HUES64 (cell line): ENCODE measurements around the gene SLC4A2. TPM values are rescaled to one million over a fixed set of nuclear protein-coding genes. Genes with fewer than 3 reads are reported as not detected.
A peak's percentile ranks its signal among the peaks of the same experiment; 100 is the strongest.
"Not testable (repeated sequence)": the region's sequence is repeated elsewhere in the genome, so short reads cannot be mapped to it uniquely, and the experiment has no call there.

Experiments
- H3K27ac ChIP-seq: 2 replicates; pipeline ENCODE4 v1.7.0; 2013; ENCODE audit warnings: low read depth, low read length, inconsistent platforms
- H3K27me3 ChIP-seq: 2 replicates; pipeline ENCODE4 v1.6.1; 2013; ENCODE audit warnings: mild to moderate bottlenecking, low read length; ENCODE audit not compliant: insufficient read depth
- H3K36me3 ChIP-seq: 2 replicates; pipeline ENCODE4 v1.6.1; 2013; ENCODE audit warnings: mild to moderate bottlenecking, low read length; ENCODE audit not compliant: insufficient read depth
- H3K4me1 ChIP-seq: 2 replicates; pipeline ENCODE4 v1.6.1; 2013; ENCODE audit warnings: mild to moderate bottlenecking, low read length, moderate library complexity; ENCODE audit not compliant: insufficient read depth
- H3K4me3 ChIP-seq: 2 replicates; pipeline ENCODE4 v1.5.1; 2013; ENCODE audit warnings: mild to moderate bottlenecking, low read length, moderate library complexity
- H3K9ac ChIP-seq: 2 replicates; pipeline ENCODE4 v1.6.1; 2013; ENCODE audit warnings: mild to moderate bottlenecking, low read depth, low read length
- H3K9me3 ChIP-seq: 2 replicates; pipeline ENCODE4 v1.6.1; 2013; ENCODE audit warnings: low read depth, low read length; ENCODE audit not compliant: insufficient read depth
- WGBS: fragments of 150-250, 120-280 bp; methylation state at CpG from one replicate; pipeline ENCODE4 v1.1.7; 2013; ENCODE audit warnings: missing lambda C conversion rate; 5-methylcytosine and 5-hydroxymethylcytosine counted together
- polyA plus RNA-seq, 2 experiments: library from polyadenylated mRNA; stranded (reverse); fragments of 50-300 nt; gene quantifications; one replicate each; pipeline ENCODE4 v1.2.3, GENCODE V29; 2013

Gene SLC4A2, protein sequence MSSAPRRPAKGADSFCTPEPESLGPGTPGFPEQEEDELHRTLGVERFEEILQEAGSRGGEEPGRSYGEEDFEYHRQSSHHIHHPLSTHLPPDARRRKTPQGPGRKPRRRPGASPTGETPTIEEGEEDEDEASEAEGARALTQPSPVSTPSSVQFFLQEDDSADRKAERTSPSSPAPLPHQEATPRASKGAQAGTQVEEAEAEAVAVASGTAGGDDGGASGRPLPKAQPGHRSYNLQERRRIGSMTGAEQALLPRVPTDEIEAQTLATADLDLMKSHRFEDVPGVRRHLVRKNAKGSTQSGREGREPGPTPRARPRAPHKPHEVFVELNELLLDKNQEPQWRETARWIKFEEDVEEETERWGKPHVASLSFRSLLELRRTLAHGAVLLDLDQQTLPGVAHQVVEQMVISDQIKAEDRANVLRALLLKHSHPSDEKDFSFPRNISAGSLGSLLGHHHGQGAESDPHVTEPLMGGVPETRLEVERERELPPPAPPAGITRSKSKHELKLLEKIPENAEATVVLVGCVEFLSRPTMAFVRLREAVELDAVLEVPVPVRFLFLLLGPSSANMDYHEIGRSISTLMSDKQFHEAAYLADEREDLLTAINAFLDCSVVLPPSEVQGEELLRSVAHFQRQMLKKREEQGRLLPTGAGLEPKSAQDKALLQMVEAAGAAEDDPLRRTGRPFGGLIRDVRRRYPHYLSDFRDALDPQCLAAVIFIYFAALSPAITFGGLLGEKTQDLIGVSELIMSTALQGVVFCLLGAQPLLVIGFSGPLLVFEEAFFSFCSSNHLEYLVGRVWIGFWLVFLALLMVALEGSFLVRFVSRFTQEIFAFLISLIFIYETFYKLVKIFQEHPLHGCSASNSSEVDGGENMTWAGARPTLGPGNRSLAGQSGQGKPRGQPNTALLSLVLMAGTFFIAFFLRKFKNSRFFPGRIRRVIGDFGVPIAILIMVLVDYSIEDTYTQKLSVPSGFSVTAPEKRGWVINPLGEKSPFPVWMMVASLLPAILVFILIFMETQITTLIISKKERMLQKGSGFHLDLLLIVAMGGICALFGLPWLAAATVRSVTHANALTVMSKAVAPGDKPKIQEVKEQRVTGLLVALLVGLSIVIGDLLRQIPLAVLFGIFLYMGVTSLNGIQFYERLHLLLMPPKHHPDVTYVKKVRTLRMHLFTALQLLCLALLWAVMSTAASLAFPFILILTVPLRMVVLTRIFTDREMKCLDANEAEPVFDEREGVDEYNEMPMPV
- polyA plus RNA-seq (2013, experiment 1 of 2) = 57.5 TPM
- 49.5 TPM for polyA plus RNA-seq (2013, experiment 2 of 2)

DNA sequence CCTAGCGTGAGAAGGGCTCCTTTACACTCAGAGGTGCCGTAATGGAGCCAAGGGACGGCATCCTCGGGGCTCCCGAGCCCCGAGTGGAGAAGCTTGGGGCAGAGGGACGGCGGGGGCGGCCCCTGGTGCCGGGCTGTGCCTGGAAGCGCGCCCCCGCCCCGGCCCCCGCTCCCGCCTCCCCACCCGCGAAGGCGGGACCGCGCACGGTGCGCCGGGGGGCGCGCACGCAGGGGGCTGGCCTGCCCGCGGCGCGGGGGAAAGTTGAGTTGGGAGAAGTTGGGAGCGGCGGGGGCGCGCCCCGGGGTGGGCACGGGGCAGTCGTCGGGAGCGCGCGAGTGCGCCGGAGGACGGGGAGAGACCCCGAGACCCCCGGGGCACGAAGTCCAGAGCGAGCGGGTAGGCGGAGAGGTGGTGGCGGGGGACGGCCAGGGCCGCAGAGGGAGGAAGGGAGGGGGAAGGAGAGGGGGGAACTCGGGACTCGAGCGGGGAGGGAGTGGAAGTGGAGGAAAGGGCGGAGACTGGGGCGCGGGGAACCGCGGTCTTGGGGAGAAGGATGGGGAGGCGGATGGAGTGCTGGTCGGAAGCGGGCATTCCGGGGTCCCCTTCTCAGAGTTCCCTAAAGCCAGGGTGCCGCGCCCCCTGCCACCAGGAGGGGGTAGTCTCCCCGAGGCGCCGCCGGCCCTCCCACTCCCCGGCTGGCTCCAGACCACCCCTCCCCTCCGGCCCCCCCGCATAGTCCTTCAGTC is at the start of gene SLC4A2:
SLC4A2 (plus strand) TSS at position 223 of the 746 bp plus-strand sequence. CDS start 2,399 bp downstream, outside the sequence.
- peak within 1 kb of the TSS; percentile 85 for H3K27ac ChIP-seq
- under 1% methylated on average over 75 of the region's 75 CpGs for WGBS
- H3K4me1 ChIP-seq = peaks cover 35% of the 10 kb centered on the region

DNA sequence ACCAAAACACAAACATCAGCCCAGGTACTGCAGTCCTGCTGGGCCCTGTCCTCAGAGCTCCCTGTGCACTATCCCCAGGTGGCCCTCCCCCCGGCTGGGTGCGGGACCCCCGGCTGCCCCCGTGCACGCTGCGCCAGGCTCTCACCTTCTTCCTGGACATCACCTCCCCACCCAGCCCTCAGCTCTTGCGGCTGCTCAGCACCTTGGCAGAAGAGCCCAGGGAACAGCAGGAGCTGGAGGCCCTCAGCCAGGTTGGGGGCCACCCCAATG is 49.4 kb upstream of the SLC4A2 start:
- no peaks in the 10 kb centered on the region for H3K36me3 ChIP-seq
- 39% methylated on average over 7 of the region's 7 CpGs for WGBS
- H3K4me3 ChIP-seq = 0 out of 2 replicates have a peak overlapping the region, but pooled peaks have one; percentile 40
- H3K9ac ChIP-seq = no peak overlapping the region
- H3K27ac ChIP-seq = no peak overlapping the region
- peaks cover 4% of the 10 kb centered on the region for H3K27me3 ChIP-seq
- H3K9me3 ChIP-seq = no peaks in the 10 kb centered on the region
- H3K4me1 ChIP-seq = peaks cover 28% of the 10 kb centered on the region

More for the DNA sequence above, at the start of gene SLC4A2:
- Histone ChIP-seq H3K27me3 (peaks cover 32% of the 10 kb centered on the region), H3K4me3 (peak within 1 kb of the TSS; percentile 86), H3K9ac (peak within 1 kb of the TSS; percentile 57), H3K36me3 (peaks cover 3% of the 10 kb centered on the region), H3K9me3 (no peaks in the 10 kb centered on the region)

DNA sequence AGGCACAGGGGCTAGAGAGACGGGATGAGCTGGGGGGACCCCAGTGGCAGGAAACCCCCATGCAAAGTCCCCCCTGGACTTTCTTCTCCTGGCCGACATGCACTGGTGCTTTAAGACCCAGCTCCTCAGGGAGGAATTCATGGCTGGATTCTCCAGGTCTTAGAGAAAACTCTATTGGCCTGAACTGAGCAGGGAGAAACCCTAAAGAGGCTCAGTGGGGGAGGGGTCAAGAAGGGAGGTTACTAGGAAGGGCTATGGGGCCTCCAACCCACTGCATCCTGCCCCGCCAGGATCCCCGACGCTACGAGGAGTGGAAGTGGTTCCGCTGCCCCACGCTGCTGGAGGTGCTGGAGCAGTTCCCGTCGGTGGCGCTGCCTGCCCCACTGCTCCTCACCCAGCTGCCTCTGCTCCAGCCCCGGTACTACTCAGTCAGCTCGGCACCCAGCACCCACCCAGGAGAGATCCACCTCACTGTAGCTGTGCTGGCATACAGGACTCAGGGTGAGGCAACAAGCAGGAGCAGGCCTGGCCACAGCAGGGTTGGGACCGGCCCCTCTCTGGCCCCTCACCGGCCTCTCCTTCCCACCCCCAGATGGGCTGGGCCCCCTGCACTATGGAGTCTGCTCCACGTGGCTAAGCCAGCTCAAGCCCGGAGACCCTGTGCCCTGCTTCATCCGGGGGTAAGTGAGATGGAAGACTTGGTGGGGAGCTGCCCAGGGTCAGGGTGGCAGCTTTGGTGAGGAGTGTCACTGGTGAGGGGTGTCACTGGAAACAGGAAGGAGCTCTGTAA is 48.9 kb upstream of the SLC4A2 start:
- no peaks in the 10 kb centered on the region for H3K9me3 ChIP-seq
- H3K4me3 ChIP-seq = peak overlapping the region; percentile 40
- WGBS = 34% methylated on average over 18 of the region's 18 CpGs
- H3K27ac ChIP-seq = no peak overlapping the region
- H3K4me1 ChIP-seq = peaks cover 28% of the 10 kb centered on the region
- peaks cover 4% of the 10 kb centered on the region for H3K27me3 ChIP-seq
- H3K36me3 ChIP-seq = no peaks in the 10 kb centered on the region
- no peak overlapping the region for H3K9ac ChIP-seq

DNA sequence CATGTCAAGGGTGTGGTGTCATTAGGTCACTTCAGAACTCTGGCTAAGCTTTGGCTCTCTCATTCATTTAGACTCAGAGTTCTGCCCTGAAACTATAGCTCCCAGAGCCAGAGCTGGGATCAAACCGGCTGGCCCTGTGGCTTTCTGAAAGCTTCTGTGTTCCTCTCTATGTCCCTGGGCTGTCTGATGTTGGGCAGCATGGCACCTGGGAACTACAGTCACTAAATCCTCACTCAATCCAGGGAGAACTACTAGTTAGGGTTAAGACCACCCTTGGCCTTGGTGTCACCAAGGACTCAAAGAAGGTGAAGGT is 48.3 kb upstream of the SLC4A2 start:
- H3K36me3 ChIP-seq = no peaks in the 10 kb centered on the region
- H3K9me3 ChIP-seq = no peaks in the 10 kb centered on the region
- H3K27ac ChIP-seq = no peak overlapping the region
- WGBS = 67% methylated on average over 1 of the region's 1 CpG
- H3K9ac ChIP-seq = no peak overlapping the region
- peaks cover 28% of the 10 kb centered on the region for H3K4me1 ChIP-seq
- peaks cover 7% of the 10 kb centered on the region for H3K27me3 ChIP-seq
- 0 out of 2 replicates have a peak overlapping the region, but pooled peaks have one; percentile 40 for H3K4me3 ChIP-seq

DNA sequence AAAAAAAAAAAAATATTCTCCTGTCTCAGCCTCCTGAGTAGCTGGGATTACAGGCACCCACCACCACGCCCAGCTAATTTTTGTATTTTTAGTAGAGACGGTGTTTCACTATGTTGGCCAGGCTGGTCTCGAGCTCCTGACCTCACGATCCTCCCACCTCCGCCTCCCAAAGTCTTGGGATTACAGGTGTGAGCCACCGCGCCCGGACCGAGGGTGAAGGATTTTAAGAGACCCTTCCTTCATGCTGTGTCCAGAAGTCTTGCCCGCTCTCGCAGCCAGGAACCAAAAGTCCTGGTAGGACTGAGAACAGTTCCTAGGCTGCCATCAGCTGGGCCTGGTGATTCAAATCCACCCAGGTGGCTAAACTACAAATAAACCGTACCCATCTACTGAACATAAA is 47.8 kb upstream of the SLC4A2 start:
- not testable (repeated sequence) for H3K9ac ChIP-seq, H3K36me3 ChIP-seq, H3K27ac ChIP-seq, H3K27me3 ChIP-seq, H3K4me3 ChIP-seq, H3K9me3 ChIP-seq
- WGBS = 88% methylated on average over 11 of the region's 12 CpGs
- H3K4me1 ChIP-seq = peaks cover 28% of the 10 kb centered on the region

DNA sequence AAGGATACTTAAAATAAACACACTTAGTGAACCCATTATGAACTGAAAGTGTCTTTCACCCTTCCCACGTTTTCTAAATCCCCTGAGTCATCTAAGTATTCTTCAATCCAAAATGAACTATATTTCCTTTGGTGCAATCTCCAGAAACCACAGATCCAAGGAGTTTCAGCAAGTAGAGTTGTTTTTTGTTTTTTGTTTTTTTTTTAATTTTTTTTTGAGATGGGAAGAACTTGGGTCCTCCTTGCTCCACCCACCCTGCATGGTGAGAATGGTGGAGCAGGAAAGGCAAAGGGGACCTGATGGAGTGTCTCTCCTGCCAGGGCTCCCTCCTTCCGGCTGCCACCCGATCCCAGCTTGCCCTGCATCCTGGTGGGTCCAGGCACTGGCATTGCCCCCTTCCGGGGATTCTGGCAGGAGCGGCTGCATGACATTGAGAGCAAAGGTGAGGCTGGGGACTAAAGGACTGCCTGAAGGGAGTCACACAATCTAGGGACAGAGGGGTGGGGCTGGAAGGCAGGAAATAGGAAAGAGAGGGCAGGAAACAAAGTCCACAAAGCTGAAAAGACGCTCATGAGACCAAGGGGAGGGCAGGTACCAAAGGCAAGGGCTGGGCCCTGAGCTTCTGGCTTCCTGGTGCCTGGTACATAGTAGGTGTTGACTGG is 47.2 kb upstream of the SLC4A2 start:
- no peak overlapping the region for H3K27ac ChIP-seq
- 83% methylated on average over 6 of the region's 6 CpGs for WGBS

DNA sequence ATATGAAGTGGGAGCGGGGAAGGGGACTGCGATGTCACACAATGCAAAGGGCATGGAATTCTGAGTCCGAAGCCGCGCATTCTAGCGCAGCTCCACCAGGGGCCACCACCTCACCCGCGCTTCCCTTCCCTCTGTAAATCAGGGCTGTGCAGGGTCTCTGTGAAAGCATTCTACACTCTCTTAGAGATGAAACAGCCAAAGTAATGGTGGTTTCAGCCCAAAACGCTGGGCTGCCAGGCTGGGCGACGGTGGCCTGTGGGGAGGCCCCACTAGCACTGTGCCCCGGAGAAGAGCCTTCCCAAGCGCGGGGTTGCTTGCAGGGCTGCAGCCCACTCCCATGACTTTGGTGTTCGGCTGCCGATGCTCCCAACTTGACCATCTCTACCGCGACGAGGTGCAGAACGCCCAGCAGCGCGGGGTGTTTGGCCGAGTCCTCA is 46.5 kb upstream of the SLC4A2 start:
- Histone ChIP-seq H3K27me3 (peaks cover 22% of the 10 kb centered on the region), H3K27ac (no peak overlapping the region), H3K9ac (no peak overlapping the region), H3K36me3 (no peaks in the 10 kb centered on the region), H3K4me3 (peak overlapping the region; percentile 42), H3K9me3 (no peaks in the 10 kb centered on the region), H3K4me1 (peaks cover 28% of the 10 kb centered on the region)
- WGBS = 33% methylated on average over 23 of the region's 23 CpGs

More for the DNA sequence above, 47.2 kb upstream of the SLC4A2 start:
- Histone ChIP-seq H3K9me3 (no peaks in the 10 kb centered on the region), H3K9ac (no peak overlapping the region), H3K36me3 (no peaks in the 10 kb centered on the region), H3K27me3 (peaks cover 14% of the 10 kb centered on the region), H3K4me1 (peaks cover 28% of the 10 kb centered on the region), H3K4me3 (no peak overlapping the region)

DNA sequence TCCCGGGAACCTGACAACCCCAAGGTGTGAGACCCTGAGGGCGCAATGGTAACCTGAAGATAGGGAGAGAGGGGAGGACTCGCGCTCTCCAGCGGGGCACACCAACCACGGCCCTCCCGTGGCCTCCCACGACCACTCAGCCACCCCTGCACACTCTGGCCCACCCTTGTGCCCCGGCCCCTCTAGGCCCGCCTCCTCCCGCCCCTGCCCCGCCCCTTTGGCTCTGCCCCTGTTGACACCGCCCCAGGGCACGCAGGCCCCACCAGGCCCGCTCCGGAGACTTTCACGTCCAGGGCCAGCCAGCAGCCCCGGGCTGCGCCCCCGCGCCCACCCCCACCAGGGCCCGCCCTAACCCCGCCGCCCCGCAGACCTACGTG is 46.0 kb upstream of the SLC4A2 start:
- WGBS = 55% methylated on average over 26 of the region's 26 CpGs
- H3K4me1 ChIP-seq = peaks cover 24% of the 10 kb centered on the region
- no peak overlapping the region for H3K9ac ChIP-seq
- H3K36me3 ChIP-seq = no peaks in the 10 kb centered on the region
- H3K27me3 ChIP-seq = peaks cover 25% of the 10 kb centered on the region
- H3K27ac ChIP-seq = no peak overlapping the region
- H3K4me3 ChIP-seq = peak overlapping the region; percentile 42
- H3K9me3 ChIP-seq = no peaks in the 10 kb centered on the region

DNA sequence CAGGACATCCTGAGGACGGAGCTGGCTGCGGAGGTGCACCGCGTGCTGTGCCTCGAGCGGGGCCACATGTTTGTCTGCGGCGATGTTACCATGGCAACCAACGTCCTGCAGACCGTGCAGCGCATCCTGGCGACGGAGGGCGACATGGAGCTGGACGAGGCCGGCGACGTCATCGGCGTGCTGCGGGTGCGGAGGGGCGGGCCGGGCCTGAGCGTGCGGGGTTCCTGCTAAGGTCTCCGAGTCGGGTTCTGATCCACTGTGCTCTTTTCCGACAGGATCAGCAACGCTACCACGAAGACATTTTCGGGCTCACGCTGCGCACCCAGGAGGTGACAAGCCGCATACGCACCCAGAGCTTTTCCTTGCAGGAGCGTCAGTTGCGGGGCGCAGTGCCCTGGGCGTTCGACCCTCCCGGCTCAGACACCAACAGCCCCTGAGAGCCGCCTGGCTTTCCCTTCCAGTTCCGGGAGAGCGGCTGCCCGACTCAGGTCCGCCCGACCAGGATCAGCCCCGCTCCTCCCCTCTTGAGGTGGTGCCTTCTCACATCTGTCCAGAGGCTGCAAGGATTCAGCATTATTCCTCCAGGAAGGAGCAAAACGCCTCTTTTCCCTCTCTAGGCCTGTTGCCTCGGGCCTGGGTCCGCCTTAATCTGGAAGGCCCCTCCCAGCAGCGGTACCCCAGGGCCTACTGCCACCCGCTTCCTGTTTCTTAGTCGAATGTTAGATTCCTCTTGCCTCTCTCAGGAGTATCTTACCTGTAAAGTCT is 45.5 kb upstream of the SLC4A2 start:
- Histone ChIP-seq H3K9ac (peak overlapping the region; percentile 21; the same call in 1 of the 2 replicates), H3K36me3 (no peaks in the 10 kb centered on the region), H3K4me3 (peak overlapping the region; percentile 57), H3K27me3 (peaks cover 31% of the 10 kb centered on the region), H3K4me1 (peaks cover 23% of the 10 kb centered on the region), H3K9me3 (no peaks in the 10 kb centered on the region), H3K27ac (no peak overlapping the region)
- WGBS = 67% methylated on average over 55 of the region's 55 CpGs
